GM19463 (cell line): ENCODE data around the gene SAMM50.
A peak's percentile ranks its signal among the peaks of the same experiment; 100 is the strongest.

ENCODE experiments used
- ATAC-seq: cut with Tn5 transposase; IDR thresholded peaks from one replicate; pipeline ENCODE4 v1.9.1; 2021; ENCODE audit warnings: mild to moderate bottlenecking, moderate library complexity; ENCODE audit not compliant: unreplicated experiment

SAMM50 gene

DNA sequence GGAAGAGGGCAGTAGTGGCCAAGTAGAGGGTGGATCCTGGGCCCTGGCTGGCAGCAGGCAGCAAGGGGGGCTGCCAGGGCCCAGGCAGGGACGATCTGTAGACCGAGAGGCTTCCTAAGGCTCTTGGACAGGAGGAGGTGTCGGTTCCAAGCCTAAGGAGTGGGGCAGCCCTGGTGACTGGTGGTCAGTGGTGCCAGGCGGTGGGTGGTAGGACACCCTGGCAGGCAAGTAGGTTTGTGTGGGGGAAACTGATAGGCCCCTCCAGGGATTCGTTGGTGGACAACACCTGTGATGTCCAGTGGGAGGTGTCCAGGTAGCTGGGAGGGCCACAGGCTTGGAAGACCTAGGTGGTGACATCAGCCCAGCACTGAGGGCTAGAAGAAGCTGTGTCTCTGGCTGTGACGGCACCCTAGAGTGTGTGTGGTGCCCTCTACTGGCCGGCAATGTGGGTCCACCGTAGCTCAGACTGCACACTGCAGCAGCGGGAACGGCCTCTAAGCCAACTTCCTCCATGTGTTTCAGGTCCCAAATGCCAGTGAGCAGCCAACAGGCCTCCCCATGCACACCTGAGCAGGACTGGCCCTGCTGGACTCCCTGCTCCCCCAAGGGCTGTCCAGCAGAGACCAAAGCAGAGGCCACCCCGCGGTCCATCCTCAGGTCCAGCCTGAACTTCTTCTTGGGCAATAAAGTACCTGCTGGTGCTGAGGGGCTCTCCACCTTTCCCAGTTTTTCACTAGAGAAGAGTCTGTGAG, 9.4 kb upstream of the SAMM50 start:
- no peak for ATAC-seq

DNA sequence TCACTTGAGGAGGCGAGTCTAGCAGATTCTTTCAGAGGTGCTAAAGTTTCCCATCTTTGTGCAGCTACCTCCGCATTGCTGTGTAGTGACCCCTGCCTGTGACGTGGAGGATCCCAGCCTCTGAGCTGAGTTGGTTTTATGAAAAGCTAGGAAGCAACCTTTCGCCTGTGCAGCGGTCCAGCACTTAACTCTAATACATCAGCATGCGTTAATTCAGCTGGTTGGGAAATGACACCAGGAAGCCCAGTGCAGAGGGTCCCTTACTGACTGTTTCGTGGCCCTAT, 8.9 kb upstream of the SAMM50 start:
- no peak for ATAC-seq

DNA sequence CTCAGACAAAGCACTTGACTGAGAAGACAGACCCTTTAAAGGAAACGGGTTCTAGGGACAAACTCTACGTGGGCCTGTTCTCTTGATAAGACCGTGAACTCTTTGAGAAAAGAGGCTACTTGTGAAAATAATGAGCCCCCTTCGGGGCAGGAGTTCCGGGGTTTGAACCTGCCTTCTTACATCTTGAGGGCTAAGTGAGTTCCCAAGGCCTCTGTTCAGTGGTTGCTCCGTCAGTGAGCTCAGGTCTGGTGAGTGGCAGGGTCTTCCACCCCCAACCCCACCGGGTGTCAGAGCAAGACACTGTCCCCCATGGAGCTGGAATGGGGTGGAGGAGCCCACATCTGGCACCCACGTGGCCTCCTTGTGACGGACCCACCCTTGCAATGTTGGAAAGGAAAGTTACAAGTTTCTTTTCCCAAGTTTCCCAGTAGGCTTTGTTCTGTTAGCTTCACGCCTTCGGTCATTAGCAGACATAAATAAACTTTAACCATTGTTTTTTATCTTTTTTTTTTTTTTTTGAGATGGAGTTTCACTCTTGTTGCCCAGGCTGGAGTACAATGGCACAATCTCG, 6.3 kb upstream of the SAMM50 start:
- no peak for ATAC-seq

DNA sequence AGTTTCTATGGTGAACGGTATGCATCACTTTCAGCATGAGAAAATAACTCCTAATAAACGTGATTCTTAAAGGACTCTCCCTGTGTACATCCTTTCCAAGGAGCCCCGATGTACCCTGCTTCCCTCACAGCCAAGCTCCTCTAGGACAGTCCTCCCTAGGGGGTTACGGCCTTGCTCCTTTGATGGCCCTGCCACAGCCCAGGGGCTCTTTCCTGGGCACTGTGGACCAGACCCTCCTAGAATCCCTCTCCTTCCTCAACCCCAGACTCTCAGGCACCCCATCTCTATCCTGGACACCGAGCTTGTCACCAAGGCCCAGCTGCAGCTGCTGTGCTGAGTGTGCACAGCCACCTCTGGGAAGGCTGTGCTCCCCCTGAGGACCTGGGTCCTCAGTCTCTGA, 3.9 kb upstream of the SAMM50 start:
- ATAC-seq: no peak

DNA sequence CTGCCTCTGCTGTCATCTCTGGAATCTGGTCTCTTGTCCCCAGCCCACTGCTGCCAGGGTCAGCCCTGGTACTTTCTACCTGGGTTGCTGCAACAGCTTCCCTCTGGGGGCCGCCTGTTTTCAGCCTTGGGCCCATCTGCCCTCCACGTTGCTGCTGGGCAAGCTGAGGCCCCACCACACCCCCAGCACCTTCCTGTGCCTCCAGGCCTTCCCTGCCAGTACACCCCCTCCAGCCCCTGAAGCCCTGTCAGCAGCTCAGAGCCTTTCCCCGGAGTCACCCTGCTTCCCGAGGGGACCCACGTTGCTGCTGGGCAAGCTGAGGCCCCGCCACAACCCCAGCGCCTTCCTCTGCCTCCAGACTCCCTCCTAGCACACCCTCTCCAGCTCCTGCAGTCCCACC, 3.3 kb upstream of the SAMM50 start:
- ATAC-seq: no peak

DNA sequence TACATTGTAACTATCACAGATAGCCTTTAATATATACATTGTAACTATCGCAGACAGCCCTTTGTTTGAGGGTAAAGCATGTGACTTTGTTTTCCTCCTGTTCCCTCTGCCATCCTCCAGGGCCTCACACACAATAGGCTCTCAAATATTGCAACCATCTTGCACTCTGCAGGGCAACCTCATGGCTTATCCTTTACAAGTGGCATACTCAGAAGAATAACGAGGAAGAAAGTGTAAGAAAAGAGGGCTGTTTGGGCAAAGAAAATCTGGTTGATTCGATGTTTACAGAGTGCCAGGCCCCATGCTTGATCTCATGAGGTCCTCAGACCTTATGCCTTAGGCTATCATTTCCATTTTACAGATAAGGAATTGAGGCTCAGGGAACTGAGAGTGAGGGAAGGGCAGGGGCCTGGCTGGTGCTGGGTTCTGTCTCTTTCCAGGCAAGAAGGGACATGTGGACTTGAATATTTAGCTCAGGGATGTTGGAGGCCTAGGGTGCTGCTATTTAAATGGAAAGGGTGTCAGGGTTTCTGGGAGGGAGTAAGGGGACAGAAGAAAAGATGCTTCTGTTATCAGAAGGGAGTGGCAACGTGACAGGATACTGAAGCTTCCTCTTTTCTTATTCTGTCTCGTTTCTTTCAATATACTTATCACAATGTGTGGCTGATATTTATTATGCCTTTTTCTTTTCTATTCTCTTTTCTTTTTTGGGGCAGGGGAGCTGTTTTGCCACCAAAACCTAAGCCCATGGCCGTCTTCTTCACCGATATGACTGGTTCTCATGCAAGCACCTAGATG, 1.1 kb upstream of the SAMM50 start:
- no peak for ATAC-seq

DNA sequence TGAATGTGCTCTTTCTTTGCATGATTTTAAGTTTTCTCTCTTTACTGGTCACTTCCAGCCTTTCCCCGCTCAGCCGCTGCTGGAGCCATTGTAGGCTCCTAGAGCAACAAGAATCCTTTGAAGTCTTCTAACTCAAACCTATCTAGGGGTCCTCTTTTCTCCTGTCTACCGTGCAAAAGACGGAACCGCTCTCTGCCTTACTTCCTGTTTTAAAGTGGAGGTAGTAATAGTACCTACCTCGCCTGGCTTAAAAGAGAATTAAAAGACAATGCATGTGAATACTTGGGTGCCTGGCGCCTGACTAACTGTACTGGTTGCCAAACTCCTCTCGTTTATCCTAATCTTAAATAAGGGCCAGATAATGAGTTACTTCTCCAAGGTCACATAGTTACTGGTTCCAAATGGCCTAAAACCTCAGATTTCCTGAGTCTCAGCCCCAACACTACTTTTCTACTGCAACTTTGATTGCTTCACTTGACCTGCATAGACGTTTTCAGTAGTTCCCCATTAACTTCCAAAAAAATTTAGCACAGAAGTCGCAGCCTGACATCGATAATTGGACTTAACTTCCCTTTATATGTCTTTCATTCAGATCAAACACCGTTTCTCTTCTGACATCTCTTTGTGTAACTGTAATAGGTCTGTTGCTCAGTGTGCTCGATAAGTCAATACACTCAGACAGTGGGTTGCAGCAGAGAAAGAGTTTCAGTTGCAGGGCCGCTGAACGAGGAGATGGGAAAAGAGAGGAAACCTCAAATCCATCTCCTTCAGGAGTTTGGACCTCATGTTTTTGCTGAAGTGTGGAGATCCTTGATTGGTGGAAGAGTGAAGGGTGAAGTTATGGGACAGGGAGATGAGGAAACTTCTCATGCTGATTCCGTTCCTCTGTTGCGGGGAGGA, 891 bp downstream of the SAMM50 start:
- ATAC-seq: peak; percentile 7

DNA sequence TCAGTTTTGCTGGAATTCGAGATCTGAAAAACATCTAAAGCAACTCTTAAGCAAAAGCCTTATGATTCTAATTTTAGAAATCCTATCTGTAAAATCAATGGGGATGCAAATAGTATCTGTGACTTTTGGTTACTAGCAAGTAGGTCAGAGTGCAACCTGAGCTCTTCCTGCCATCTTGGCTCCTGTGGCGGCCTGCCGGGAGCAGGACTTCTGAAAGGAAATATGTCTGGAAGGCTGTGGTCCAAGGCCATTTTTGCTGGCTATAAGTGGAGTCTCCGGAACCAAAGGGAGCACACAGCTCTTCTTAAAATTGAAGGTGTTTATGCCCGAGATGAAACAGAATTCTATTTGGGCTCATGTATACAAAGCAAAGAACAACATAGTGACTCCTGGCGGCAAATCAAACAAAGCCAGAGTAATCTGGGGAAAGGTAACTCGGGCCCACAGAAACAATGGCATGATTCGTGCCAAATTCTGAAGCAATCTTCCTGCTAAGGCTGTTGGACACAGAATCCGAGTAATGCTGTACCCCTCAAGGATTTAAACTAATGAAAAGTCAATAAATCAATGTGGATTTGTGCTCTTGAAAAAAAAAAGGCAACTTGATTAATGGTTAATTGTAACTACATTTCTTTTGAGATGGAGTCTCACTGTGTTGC, 1.7 kb downstream of the SAMM50 start:
- ATAC-seq: no peak

DNA sequence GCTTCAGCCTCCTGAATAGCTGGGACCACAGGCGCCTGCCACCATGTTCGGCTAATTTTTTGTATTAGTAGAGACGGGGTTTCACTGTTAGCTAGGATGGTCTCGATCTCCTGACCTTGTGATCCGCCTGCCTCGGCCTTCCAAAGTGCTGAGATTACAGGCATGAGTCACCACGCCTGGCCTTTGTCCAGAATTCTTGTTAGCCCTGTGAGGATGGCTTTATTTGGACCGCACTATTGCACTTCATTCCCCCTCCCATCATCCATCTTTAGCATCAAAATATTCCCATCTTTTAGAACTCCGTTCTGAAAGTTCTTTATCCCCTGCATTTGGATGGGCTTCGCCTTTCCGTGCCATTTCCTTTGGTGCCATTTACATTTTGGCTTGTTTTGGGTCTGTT, 2.6 kb downstream of the SAMM50 start:
- ATAC-seq: no peak

DNA sequence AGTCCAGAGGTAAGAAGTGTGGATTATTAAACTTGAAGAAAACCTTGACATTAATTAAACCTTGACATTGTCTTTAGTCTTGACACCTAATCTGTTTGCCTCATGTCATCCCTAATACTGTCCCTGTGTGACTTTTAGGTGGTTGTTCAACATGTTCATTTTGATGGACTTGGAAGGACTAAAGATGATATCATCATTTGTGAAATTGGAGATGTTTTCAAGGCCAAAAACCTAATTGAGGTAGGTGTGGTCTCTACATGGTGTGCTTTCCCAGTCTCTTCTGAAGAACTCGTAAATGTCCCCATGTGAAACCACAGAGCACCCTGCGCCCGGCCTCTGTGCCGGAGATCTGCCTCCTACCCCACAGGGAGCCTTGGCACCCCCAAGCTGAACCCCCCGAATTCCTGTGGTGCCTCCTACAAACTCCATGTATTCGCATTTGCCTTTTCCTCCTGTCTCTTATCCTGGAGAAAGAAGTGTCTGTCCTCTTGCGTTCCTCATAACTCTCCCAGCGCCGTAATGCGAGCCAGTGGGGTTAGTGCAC, 9.1 kb downstream of the SAMM50 start:
- no peak for ATAC-seq

DNA sequence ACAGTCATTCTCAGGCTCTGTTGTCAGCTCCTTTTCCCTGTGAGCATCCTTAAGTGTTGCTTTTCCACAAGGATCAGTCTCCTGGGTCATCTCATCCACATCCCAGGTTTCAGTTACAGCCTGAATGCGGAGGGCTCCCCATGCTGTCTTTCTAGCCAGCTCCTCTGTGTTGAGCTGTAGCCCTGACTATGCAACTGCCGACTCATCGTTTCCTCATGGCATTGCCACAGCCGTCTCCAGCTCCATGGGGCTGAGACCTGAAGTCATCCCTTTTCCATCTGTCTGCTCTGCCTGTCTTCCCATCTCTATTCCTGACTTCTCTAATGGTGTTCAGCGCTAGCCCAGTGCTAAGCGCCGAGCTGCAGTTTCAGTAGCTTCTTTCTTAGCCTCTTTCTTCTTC, 11.8 kb downstream of the SAMM50 start:
- ATAC-seq: no peak

DNA sequence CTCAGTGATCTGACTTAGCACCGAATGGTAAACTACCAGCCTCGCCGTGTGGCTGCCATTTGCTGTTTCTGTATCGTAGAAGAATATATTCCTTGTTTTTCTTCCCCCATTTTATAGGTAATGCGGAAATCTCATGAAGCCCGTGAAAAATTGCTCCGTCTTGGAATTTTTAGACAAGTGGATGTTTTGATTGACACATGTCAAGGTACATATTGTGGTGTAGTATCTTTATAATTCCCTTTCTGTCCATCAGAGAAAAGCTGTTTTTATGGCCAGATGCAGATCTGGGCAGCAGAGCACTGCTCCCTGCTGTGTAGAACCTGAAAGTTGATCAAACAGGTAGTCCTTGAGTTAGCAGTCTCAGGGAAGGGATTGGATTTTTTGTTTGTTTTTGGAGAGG, 13.4 kb downstream of the SAMM50 start:
- no peak for ATAC-seq

DNA sequence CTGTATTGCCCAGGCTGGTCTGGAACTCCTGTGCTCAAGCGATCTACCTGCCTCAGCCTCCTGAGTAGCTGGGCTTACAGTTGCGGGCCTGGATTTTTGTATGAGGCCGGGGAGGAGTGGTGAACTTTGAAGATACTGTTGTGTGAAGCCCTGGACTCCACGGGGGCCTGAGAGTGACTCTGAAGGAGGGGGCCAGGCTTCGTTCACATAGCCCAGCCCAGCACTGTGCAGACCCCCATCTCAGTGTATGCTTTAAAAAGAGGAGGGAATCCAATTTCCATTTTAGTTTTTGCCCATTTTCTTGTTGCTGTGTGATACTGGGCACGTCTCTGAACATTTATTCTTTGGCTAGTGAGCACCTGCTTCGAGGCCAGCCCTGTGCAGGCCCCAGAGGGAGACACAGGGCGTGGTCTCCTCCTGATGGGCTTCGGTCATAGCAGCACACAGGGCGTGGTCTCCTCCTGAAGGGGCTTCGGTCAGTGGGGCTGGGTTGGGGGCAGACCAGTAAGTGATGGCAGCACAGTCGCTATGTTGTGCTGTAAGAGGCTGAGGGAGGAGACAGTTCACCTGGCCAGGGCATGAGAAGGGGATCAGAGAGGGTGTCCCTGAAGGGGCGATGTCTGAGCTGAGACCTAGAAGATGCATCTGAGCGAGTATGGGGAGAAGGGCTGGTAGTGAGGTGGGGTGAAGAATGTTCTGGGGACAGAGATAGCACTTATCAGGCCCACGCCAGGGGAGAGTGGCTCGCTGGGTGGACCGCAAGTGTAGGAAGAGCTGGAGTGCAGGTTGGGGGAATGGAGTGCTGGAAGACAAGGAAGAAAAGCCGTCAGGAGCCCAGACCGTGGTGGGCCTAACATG, 14.0 kb downstream of the SAMM50 start:
- no peak for ATAC-seq

DNA sequence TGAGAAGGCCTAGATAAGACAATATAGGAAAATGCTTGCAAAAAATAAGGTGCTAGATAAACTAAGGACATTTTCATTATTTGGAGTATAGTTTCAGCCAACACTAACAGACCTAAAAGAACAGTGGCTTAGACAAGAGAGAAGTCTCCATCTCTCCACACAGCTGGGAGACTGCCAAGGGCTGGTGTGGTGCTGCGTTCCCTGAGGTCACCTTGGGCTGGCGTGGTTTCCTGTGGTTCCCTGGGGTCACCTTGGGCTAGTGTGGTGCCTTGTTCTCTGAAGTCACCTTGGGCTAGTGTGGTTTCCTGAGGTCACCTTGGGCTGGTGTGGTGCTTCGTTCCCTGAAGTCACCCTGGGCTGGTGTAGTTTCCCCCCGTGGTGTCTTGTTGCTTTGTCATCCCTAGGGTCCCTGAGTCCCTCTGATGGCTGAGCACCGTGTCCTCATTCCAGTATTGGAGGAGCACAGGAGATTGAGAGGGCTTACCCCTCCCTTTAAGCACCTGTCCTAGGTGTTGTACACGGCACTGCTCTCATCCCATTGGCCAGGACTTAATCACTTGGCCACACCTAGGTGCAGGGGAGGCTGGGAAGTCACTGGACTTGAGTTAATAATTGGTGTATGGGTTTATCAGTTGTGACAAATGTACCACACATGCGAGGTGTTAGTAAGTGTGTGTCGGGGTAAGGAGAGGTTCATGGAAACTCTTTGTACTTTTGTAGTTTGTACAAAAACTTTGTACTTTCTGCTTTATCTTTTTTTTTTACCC, 14.9 kb downstream of the SAMM50 start:
- ATAC-seq: no peak

DNA sequence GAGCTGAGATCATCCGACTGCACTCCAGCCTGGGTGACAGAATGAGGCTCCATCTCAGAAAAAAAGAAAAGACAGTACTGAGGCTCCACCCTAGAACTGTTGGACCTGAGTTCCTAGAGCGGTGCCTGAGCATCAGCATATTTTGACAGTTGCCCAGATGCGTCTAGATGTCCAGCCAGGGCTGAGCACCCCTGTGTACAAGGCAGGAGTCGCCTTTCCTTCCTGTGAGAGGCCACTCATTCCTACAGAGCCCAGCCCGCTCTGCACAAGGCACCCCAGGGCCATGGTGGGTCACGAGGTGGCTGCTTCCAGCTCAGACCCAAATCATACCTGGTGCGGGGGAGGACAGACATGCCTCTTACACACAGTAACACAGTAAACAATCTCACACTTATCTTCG, 15.9 kb downstream of the SAMM50 start:
- no peak for ATAC-seq

DNA sequence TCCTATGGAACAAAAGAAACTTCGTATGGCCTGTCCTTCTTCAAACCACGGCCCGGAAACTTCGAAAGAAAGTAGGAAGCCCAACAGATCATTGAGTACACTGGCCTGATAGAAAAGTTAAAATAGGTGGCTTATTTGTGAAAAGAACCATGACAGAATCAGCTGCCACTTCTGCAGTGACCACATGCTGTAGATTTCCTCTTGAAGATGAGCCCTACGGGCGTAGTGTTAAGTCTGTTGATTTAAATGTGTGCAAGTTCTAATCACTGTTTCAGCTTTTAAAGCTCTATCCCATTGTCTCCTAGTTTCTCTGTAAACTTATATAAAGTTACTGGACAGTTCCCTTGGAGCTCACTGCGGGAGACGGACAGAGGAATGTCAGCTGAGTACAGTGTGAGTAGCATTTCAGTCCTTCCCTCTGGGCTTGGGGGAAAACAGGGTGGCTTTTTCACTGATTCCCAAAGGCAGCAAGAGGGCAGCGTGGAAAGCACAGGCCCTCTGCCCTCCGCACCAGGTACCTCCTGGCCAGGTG, 17.8 kb downstream of the SAMM50 start:
- no peak for ATAC-seq

DNA sequence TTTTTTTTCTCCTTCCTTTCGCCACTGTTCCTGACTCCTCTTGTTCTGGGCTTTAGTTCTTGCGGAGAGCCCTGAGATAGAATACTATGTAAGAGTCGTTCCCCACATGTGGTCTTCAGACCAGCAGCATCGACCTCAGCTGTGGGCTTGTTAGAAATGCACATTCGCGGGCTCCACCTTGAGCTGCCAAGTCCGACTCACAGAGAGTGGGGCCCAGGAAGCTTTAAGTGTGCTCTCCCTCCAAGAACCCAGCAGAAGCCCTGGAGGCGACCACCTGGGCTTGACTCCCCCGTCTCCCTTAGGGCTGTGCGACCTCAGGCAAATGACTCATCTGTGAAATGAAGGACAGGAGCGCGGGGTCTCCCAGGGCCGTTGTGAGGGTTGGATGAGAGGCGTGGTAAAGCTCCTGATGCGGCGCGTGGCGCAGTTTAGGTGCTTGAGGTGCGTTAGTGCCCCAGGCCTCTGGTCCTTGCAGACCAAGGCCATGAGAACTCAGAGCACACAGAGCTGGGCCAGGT, 18.8 kb downstream of the SAMM50 start:
- no peak for ATAC-seq

DNA sequence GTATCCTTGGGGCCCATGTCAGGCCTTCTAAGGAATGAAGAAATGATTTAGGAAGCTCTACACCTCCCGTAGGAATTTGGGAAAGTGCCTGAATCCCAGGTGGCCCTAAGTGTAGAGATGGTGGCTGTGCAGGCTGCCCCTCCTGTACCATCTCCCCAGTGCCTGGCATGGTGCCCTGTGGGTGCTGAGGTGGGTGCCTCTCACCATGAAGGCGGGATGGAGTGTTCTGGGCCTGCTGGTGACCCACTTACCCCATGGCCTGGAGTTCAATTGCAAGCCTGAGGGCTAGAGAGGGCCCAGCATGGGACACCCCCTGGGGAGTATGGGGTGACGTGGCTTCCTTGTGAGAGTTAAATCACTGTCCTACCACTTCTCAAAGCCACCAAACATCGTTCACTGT, 19.8 kb downstream of the SAMM50 start:
- ATAC-seq: no peak
